ENCODE measurements around the gene EPYC. TPM values are rescaled to one million over a fixed set of nuclear protein-coding genes. Genes with fewer than 3 reads are reported as not detected.

The EPYC gene, protein sequence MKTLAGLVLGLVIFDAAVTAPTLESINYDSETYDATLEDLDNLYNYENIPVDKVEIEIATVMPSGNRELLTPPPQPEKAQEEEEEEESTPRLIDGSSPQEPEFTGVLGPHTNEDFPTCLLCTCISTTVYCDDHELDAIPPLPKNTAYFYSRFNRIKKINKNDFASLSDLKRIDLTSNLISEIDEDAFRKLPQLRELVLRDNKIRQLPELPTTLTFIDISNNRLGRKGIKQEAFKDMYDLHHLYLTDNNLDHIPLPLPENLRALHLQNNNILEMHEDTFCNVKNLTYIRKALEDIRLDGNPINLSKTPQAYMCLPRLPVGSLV
- polyA plus RNA-seq (2013, experiment 1 of 4), result not detected
- not detected for polyA plus RNA-seq (2013, experiment 2 of 4)
- not detected for polyA plus RNA-seq (2013, experiment 3 of 4)
- not detected for polyA plus RNA-seq (2013, experiment 4 of 4)

DNA sequence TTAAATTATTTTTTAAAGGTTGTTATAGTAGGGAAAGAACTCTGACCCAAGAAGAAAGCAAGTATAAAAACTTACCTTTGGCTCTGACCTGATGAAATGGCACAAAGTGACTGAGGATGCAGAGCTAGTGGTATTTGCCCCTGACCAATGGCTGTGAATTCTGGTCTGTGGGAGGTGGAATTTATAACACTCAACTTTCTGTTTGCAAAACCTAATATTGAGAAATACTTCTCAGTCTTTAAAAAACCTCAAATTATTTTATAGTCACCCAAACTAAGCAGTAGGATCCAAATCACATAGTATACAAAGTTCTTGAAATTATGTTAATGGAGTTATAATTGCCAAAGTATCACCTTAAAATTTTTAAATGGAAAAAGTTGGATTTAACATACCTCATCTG, at the start of gene EPYC:
EPYC (minus strand) TSS at position 101 of the 400 bp plus-strand sequence. CDS start 2,407 bp downstream, outside the sequence.
- no peaks in the 10 kb centered on the region for H3K4me1 ChIP-seq (ENCODE audit: control insufficient read depth, insufficient read depth, low read length)
- no peaks in the 10 kb centered on the region for H3K9me3 ChIP-seq (ENCODE audit: control insufficient read depth, low read length)
- no peak within 1 kb of the TSS for H3K4me3 ChIP-seq (ENCODE audit: insufficient read depth, low read depth, low read length)
- H3K36me3 ChIP-seq (ENCODE audit: control insufficient read depth, insufficient read depth, low read length), result no peaks in the 10 kb centered on the region
- no peaks in the 10 kb centered on the region for H3K27me3 ChIP-seq (ENCODE audit: control insufficient read depth, insufficient read depth, low read length, poor library complexity, severe bottlenecking)
- H3K27ac ChIP-seq (ENCODE audit: insufficient read depth, low read depth, low read length, poor library complexity, severe bottlenecking), result no peak within 1 kb of the TSS

DNA sequence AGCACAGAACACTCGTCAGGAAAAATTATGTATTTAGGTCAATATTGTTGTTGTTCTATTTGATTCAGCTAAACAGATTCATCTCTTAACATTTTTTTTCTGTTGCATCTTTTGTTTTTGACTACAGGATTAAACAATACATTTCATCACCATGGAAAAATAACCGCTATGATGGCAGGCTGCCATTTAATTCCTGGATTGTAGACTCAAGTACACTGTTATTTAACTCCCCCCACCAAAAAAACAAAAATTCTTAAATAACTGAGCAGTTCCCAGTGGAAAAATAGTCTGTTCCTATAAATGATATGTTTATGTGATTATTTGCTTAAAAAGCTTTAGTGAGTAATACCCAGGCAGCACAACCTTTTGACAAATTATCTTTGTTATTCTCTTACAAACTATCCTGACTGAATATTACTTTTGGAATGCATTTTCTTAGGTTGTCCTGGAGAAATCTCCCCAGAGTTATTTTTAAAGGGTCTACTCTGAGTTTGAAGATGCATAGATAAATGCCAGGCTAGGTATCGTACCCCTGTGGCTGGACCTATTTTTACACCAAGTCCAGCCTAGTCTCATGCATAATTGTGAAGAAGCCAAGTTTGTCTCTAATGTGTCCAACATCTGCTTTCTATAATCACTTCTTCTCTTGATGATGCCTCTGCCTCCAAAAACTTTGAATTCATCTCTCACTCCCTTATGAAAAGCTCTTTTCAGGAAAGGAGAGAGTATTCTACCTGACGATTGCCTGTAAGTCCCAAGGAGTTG, 49.4 kb upstream of the EPYC start:
- H3K4me3 ChIP-seq (ENCODE audit: insufficient read depth, low read depth, low read length), result no peak overlapping the region
- no peaks in the 10 kb centered on the region for H3K36me3 ChIP-seq (ENCODE audit: control insufficient read depth, insufficient read depth, low read length)
- H3K9me3 ChIP-seq (ENCODE audit: control insufficient read depth, low read length), result no peaks in the 10 kb centered on the region
- no peaks in the 10 kb centered on the region for H3K27me3 ChIP-seq (ENCODE audit: control insufficient read depth, insufficient read depth, low read length, poor library complexity, severe bottlenecking)
- no peaks in the 10 kb centered on the region for H3K4me1 ChIP-seq (ENCODE audit: control insufficient read depth, insufficient read depth, low read length)
- no peak overlapping the region for H3K27ac ChIP-seq (ENCODE audit: insufficient read depth, low read depth, low read length, poor library complexity, severe bottlenecking)
- 95 to 98% methylated on average over 3 to 4 of the region's 4 CpGs for WGBS, 2 experiments

DNA sequence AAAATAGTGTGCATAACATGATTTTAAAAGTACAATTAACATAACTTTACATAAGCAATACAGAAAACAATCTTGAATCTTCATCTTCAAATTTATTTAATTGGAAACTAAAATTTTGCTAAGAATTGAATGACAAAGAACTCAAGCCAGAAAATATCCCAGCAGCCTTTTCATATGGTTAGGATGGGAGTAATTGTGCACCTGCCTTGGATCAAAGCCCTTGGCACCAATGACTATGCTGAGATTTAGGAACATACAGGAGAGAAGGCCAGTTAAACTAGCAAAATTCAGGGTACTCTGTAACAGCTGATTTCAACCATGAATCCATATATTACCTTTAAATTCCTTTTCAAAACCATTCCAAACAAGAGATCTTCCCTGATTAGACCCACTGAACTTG, 47.3 kb upstream of the EPYC start:
- no peaks in the 10 kb centered on the region for H3K4me1 ChIP-seq (ENCODE audit: control insufficient read depth, insufficient read depth, low read length)
- H3K36me3 ChIP-seq (ENCODE audit: control insufficient read depth, insufficient read depth, low read length), result no peaks in the 10 kb centered on the region
- no peak overlapping the region for H3K4me3 ChIP-seq (ENCODE audit: insufficient read depth, low read depth, low read length)
- no peaks in the 10 kb centered on the region for H3K27me3 ChIP-seq (ENCODE audit: control insufficient read depth, insufficient read depth, low read length, poor library complexity, severe bottlenecking)
- no peak overlapping the region for H3K27ac ChIP-seq (ENCODE audit: insufficient read depth, low read depth, low read length, poor library complexity, severe bottlenecking)
- H3K9me3 ChIP-seq (ENCODE audit: control insufficient read depth, low read length), result no peaks in the 10 kb centered on the region

DNA sequence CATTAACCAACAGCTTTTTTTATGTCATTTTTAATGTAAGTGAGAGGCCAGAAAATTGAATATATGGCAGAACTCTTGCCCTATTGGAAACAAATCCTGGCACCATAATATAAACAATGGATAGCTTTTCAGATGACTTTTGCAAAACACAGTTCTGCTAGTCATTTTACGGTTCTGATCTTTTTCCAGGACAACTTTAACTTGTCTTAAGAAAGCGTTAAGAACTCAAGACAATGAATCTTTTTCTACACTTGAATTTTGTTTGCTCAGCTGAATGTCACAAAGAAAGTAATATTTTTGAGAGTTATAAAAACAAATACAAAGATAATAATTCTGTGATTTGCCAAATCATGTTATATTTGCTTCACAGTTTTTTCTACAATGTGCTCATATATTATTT, 39.8 kb upstream of the EPYC start:
- 95 to 98% methylated on average over 2 of the region's 2 CpGs for WGBS, 2 experiments
- no peak overlapping the region for H3K27ac ChIP-seq (ENCODE audit: insufficient read depth, low read depth, low read length, poor library complexity, severe bottlenecking)
- no peaks in the 10 kb centered on the region for H3K4me1 ChIP-seq (ENCODE audit: control insufficient read depth, insufficient read depth, low read length)
- H3K27me3 ChIP-seq (ENCODE audit: control insufficient read depth, insufficient read depth, low read length, poor library complexity, severe bottlenecking), result no peaks in the 10 kb centered on the region
- no peak overlapping the region for H3K4me3 ChIP-seq (ENCODE audit: insufficient read depth, low read depth, low read length)
- H3K36me3 ChIP-seq (ENCODE audit: control insufficient read depth, insufficient read depth, low read length), result no peaks in the 10 kb centered on the region
- H3K9me3 ChIP-seq (ENCODE audit: control insufficient read depth, low read length), result no peaks in the 10 kb centered on the region

DNA sequence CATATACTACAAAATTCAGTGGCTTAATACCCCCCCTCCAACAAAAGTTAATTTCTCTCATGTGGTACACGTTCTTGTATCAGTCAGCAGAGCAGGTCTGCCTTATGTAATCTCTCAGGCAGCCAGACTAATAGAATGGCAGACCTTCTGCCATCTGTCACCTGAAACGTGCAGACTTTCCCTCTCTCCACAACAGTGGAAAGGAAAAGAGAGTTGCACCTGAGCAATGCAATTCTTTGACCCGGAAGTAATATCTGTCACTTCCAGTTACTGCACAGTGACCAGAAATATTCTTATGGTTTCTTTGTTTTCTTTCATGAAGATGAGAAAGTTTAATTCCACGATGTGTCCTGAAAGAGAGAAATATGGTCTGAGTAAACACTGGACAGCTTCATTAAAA, 38.6 kb upstream of the EPYC start:
- 86 to 87% methylated on average over 4 of the region's 4 CpGs for WGBS, 2 experiments
- Histone ChIP-seq H3K27me3 (ENCODE audit: control insufficient read depth, insufficient read depth, low read length, poor library complexity, severe bottlenecking) (no peaks in the 10 kb centered on the region), H3K4me3 (ENCODE audit: insufficient read depth, low read depth, low read length) (no peak overlapping the region), H3K4me1 (ENCODE audit: control insufficient read depth, insufficient read depth, low read length) (no peaks in the 10 kb centered on the region), H3K27ac (ENCODE audit: insufficient read depth, low read depth, low read length, poor library complexity, severe bottlenecking) (no peak overlapping the region), H3K9me3 (ENCODE audit: control insufficient read depth, low read length) (no peaks in the 10 kb centered on the region), H3K36me3 (ENCODE audit: control insufficient read depth, insufficient read depth, low read length) (no peaks in the 10 kb centered on the region)

DNA sequence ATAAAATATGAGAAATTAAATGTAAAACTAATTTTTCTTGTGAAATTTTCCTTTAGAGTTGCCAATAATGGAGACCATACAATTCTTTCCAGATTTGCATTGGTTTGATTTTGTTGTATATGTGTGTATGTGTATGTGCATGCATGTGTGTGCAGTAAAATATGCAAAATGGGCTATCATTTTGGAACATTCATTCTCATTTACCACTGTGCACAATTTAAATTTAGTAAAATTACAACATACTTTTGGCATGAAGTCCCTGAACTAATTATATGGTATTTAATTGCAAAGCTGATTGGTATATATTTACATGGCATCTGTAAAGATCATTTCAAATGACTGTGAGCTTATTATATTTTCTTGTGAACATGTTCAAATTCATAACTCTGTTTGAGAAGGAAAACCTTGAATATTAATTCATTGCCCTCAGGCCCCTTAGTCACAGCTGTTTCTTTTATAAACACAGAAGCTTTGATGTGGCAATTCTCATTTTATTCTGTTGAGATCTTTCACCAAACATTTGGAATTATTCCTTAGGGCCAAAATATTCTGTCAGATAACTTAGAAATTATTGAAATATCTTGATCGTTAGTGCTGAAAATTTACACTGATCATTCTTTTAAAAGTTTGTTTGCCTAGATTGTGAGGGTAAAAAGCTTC, 35.5 kb upstream of the EPYC start:
- Histone ChIP-seq H3K36me3 (ENCODE audit: control insufficient read depth, insufficient read depth, low read length) (no peaks in the 10 kb centered on the region), H3K4me3 (ENCODE audit: insufficient read depth, low read depth, low read length) (no peak overlapping the region), H3K9me3 (ENCODE audit: control insufficient read depth, low read length) (no peaks in the 10 kb centered on the region), H3K27me3 (ENCODE audit: control insufficient read depth, insufficient read depth, low read length, poor library complexity, severe bottlenecking) (no peaks in the 10 kb centered on the region), H3K27ac (ENCODE audit: insufficient read depth, low read depth, low read length, poor library complexity, severe bottlenecking) (no peak overlapping the region), H3K4me1 (ENCODE audit: control insufficient read depth, insufficient read depth, low read length) (no peaks in the 10 kb centered on the region)
- 100% methylated on average over 1 of the region's 1 CpG for WGBS, 2 experiments

DNA sequence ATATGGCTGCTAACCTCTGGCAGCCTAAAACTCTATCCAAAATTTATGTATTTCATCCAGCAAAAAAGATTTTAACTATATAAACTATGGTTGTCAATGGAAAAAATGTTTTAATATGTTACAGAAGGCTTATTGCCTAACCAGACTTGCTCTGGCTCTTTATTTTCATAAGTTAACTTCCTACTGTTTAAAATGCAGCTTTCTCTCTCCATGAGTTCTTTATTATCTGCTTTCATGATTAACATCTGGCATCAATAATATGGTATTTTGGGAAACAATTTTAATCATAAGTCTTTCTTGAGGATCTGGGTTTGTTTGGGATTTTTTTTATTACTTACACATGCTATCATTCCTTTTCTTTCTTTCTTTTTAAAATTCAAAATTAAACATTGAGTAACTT, 32.5 kb upstream of the EPYC start:
- no peak overlapping the region for H3K27ac ChIP-seq (ENCODE audit: insufficient read depth, low read depth, low read length, poor library complexity, severe bottlenecking)
- no peaks in the 10 kb centered on the region for H3K36me3 ChIP-seq (ENCODE audit: control insufficient read depth, insufficient read depth, low read length)
- no peaks in the 10 kb centered on the region for H3K4me1 ChIP-seq (ENCODE audit: control insufficient read depth, insufficient read depth, low read length)
- no peak overlapping the region for H3K4me3 ChIP-seq (ENCODE audit: insufficient read depth, low read depth, low read length)
- H3K27me3 ChIP-seq (ENCODE audit: control insufficient read depth, insufficient read depth, low read length, poor library complexity, severe bottlenecking), result no peaks in the 10 kb centered on the region
- H3K9me3 ChIP-seq (ENCODE audit: control insufficient read depth, low read length), result no peaks in the 10 kb centered on the region

DNA sequence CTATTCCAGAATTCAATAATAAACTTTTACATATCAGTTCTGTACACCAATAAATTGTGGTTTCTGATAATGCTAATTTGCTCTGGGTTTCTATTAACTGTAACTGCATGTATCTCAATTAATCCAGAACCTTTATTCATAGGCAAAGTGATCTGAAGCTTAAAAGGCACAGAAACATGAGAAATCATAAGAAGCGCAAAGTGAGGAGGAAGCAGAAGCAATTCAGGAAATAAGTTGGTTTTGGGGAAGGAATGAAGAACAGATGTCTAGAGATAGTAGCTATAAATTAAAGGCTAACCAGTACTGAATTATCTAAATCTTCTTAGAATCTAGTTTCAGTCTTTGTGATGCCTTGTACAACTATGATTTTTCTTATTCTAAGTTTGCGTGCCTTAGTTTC, 28.5 kb upstream of the EPYC start:
- H3K27me3 ChIP-seq (ENCODE audit: control insufficient read depth, insufficient read depth, low read length, poor library complexity, severe bottlenecking), result no peaks in the 10 kb centered on the region
- H3K36me3 ChIP-seq (ENCODE audit: control insufficient read depth, insufficient read depth, low read length), result no peaks in the 10 kb centered on the region
- H3K27ac ChIP-seq (ENCODE audit: insufficient read depth, low read depth, low read length, poor library complexity, severe bottlenecking), result no peak overlapping the region
- H3K4me1 ChIP-seq (ENCODE audit: control insufficient read depth, insufficient read depth, low read length), result no peaks in the 10 kb centered on the region
- H3K4me3 ChIP-seq (ENCODE audit: insufficient read depth, low read depth, low read length), result no peak overlapping the region
- no peaks in the 10 kb centered on the region for H3K9me3 ChIP-seq (ENCODE audit: control insufficient read depth, low read length)
- 98 to 100% methylated on average over 2 of the region's 2 CpGs for WGBS, 2 experiments

DNA sequence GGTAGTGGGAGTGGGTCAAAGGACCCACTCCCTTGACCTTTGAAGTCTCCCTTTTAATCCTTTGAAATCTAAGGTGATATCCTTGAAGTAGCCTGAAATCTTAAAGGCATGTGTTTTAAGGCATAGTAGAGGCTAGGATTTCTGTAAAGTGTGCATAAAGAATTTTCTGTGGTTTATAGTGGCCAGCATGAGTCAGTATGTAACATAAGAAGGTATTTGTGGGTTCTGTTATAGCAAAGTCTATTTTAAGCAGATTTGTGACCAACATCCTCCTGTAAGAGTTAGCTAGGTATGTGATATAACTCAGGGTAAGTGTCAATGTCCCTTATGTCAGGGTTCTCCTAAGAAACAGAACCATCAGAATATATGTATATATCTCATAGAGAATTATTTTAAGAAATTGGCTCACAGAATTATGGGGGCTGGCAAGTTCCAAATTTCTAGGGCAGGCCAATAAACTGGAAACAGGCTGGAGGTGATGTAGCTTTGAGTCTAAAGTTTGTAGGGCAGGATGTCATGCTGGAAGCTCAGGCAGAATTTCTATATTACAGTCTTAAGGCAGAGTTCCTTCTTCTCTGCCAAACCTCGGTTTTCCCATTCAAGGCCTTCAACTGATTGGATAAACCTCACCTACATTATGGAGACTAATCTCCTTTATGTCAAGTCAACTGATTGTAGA, 18.7 kb upstream of the EPYC start:
- Histone ChIP-seq H3K9me3 (ENCODE audit: control insufficient read depth, low read length) (no peaks in the 10 kb centered on the region), H3K36me3 (ENCODE audit: control insufficient read depth, insufficient read depth, low read length) (no peaks in the 10 kb centered on the region), H3K4me3 (ENCODE audit: insufficient read depth, low read depth, low read length) (no peak overlapping the region), H3K4me1 (ENCODE audit: control insufficient read depth, insufficient read depth, low read length) (no peaks in the 10 kb centered on the region), H3K27me3 (ENCODE audit: control insufficient read depth, insufficient read depth, low read length, poor library complexity, severe bottlenecking) (no peaks in the 10 kb centered on the region), H3K27ac (ENCODE audit: insufficient read depth, low read depth, low read length, poor library complexity, severe bottlenecking) (no peak overlapping the region)
- WGBS, 2 experiments, result 67 to 71% methylated on average over 1 of the region's 1 CpG

DNA sequence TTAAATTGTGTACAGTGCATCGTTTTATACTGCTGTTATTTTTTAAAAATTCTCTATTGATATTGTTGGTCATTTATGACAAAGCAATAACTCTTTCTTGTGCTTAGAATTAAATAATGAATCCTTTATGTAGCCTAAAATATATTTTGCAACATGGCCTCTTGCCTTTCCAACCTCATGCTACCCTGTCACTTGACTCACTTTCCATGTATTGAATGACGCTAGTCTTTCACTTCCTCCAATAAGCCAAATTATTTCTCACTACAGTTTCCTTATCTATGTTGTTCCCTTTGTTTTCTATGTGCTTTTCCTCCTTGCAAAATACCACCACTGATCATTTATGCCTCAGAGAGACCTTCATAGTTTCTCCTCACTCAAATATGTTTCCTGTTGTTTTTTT, 16.3 kb upstream of the EPYC start:
- WGBS, 2 experiments, result 88 to 98% methylated on average over 1 to 2 of the region's 2 CpGs
- H3K27ac ChIP-seq (ENCODE audit: insufficient read depth, low read depth, low read length, poor library complexity, severe bottlenecking), result no peak overlapping the region
- H3K27me3 ChIP-seq (ENCODE audit: control insufficient read depth, insufficient read depth, low read length, poor library complexity, severe bottlenecking), result no peaks in the 10 kb centered on the region
- H3K4me3 ChIP-seq (ENCODE audit: insufficient read depth, low read depth, low read length), result no peak overlapping the region
- no peaks in the 10 kb centered on the region for H3K9me3 ChIP-seq (ENCODE audit: control insufficient read depth, low read length)
- H3K36me3 ChIP-seq (ENCODE audit: control insufficient read depth, insufficient read depth, low read length), result no peaks in the 10 kb centered on the region
- no peaks in the 10 kb centered on the region for H3K4me1 ChIP-seq (ENCODE audit: control insufficient read depth, insufficient read depth, low read length)

Measured in ectodermal cell (in vitro differentiated cells).